Inflammatory macrophage (primary cell): ENCODE measurements around the gene LIMCH1.

Source experiments
- DNase-seq, 2 donors: peaks; one replicate each; pipeline ENCODE4 v3.0.0-alpha.2; 2020 to 2022

Gene LIMCH1

GRCh38 chr4:41567186-41567585, 29.2 kb downstream of the LIMCH1 start:
- DNase-seq: no peak

- DNase-seq: no peak
These were observed 30.4 kb downstream of the LIMCH1 start for GRCh38 chr4:41568363-41568762.

GRCh38 chr4:41569961-41570360, 32.0 kb downstream of the LIMCH1 start:
- no peak for DNase-seq

- no peak for DNase-seq
These were observed 33.5 kb downstream of the LIMCH1 start for GRCh38 chr4:41571422-41571821.

- peak in 1 of 2 donors; percentile 13 for DNase-seq
These were observed 34.6 kb downstream of the LIMCH1 start for GRCh38 chr4:41572516-41572915.

- no peak for DNase-seq
These were observed 35.0 kb downstream of the LIMCH1 start for GRCh38 chr4:41572956-41573355.

GRCh38 chr4:41573502-41574001, 35.6 kb downstream of the LIMCH1 start:
- no peak for DNase-seq

GRCh38 chr4:41575207-41575606, 37.2 kb downstream of the LIMCH1 start:
- no peak for DNase-seq

- no peak for DNase-seq
These were observed 37.7 kb downstream of the LIMCH1 start for GRCh38 chr4:41575665-41576064.

GRCh38 chr4:41579043-41579442, 41.1 kb downstream of the LIMCH1 start:
- DNase-seq: no peak

- DNase-seq: no peak
These were observed 41.6 kb downstream of the LIMCH1 start for GRCh38 chr4:41579526-41579925.

GRCh38 chr4:41580007-41580406, 42.0 kb downstream of the LIMCH1 start:
- no peak for DNase-seq

GRCh38 chr4:41586675-41587225, 48.8 kb downstream of the LIMCH1 start:
- no peak for DNase-seq

- no peak for DNase-seq
These were observed 49.3 kb downstream of the LIMCH1 start for GRCh38 chr4:41587286-41587685.

GRCh38 chr4:41590591-41590990, 52.6 kb downstream of the LIMCH1 start:
- no peak for DNase-seq

- no peak for DNase-seq
These were observed 56.5 kb downstream of the LIMCH1 start for GRCh38 chr4:41594432-41594831.

GRCh38 chr4:41597494-41597893, 59.5 kb downstream of the LIMCH1 start:
- DNase-seq: no peak

GRCh38 chr4:41598580-41598979, 60.6 kb downstream of the LIMCH1 start:
- no peak for DNase-seq

- no peak for DNase-seq
These were observed 61.3 kb downstream of the LIMCH1 start for GRCh38 chr4:41599192-41599786.

GRCh38 chr4:41600243-41600912, 62.4 kb downstream of the LIMCH1 start:
- no peak for DNase-seq

- no peak for DNase-seq
These were observed 63.1 kb downstream of the LIMCH1 start for GRCh38 chr4:41601025-41601424.

GRCh38 chr4:41602113-41602512, 64.2 kb downstream of the LIMCH1 start:
- DNase-seq: no peak

GRCh38 chr4:41602886-41603498, 65.0 kb downstream of the LIMCH1 start:
- DNase-seq: no peak

GRCh38 chr4:41609851-41610250, 71.9 kb downstream of the LIMCH1 start:
- DNase-seq: no peak
